SKM-1 (cell line): ENCODE results near the gene SERHL2.
"Not testable (repeated sequence)": the region's sequence is repeated elsewhere in the genome, so short reads cannot be mapped to it uniquely, and the experiment has no call there.

Source experiments
- DNase-seq: peaks from one replicate; lab custom pipeline; 2025; ENCODE audit not compliant: unreplicated experiment; lab: John Stamatoyannopoulos, UW

Gene SERHL2

DNA sequence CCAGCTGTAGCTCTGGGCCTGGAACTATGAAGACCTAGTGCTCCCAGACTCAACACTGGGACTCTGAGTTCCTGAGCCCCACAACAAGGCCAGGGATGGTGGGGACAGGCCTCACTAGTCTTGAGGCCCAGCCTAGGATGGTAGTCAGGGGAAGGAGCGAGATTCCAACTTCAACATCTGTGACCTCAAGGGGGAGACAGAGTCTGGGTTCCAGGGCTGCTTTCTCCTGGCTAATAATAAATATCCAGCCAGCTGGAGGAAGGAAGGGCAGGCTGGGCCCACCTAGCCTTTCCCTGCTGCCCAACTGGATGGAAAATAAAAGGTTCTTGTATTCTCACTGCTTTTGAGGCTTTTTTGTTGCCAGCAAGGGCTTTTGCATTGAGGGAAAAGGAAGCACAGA lies 20.3 kb downstream of the SERHL2 start:
- not testable (repeated sequence) for DNase-seq

GRCh38 chr22:42574468-42574867 lies 20.7 kb downstream of the SERHL2 start:
- not testable (repeated sequence) for DNase-seq

DNA sequence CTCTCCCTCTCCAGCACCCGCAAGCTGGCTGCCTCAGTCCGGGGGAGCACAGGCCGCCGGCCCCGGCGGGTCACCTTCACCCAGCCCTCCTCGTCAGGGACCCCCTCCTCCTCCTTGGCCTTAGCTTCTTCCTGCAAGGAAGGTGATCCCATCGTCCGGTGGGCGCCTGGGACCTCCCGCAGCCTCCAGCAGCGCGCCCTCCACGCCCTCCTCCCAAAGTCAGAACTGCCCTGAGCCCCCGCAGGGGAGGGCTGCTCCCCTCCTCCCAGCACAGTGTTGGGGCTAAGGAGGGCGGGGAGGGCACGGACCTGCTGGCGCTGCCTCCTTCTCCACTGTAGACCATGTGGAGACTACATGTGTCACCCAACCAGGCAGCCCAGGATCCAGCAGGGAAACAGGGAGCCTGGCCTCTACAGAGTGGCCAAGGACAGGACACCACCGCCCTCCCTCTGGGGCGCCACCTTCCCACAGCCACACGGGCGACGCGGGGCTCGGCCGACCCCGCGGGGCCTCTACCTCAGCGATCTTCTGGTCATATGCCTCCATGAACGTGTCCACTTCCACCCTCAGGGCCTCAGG lies 22.3 kb downstream of the SERHL2 start:
- DNase-seq: not testable (repeated sequence)

- DNase-seq: not testable (repeated sequence)
Measured at GRCh38 chr22:42577141-42577540, 23.4 kb downstream of the SERHL2 start.

GRCh38 chr22:42577623-42578240 lies 24.0 kb downstream of the SERHL2 start:
- no peak for DNase-seq

- not testable (repeated sequence) for DNase-seq
Measured at GRCh38 chr22:42580040-42580439, 26.3 kb downstream of the SERHL2 start.

GRCh38 chr22:42581194-42581761 lies 27.5 kb downstream of the SERHL2 start:
- not testable (repeated sequence) for DNase-seq

DNA sequence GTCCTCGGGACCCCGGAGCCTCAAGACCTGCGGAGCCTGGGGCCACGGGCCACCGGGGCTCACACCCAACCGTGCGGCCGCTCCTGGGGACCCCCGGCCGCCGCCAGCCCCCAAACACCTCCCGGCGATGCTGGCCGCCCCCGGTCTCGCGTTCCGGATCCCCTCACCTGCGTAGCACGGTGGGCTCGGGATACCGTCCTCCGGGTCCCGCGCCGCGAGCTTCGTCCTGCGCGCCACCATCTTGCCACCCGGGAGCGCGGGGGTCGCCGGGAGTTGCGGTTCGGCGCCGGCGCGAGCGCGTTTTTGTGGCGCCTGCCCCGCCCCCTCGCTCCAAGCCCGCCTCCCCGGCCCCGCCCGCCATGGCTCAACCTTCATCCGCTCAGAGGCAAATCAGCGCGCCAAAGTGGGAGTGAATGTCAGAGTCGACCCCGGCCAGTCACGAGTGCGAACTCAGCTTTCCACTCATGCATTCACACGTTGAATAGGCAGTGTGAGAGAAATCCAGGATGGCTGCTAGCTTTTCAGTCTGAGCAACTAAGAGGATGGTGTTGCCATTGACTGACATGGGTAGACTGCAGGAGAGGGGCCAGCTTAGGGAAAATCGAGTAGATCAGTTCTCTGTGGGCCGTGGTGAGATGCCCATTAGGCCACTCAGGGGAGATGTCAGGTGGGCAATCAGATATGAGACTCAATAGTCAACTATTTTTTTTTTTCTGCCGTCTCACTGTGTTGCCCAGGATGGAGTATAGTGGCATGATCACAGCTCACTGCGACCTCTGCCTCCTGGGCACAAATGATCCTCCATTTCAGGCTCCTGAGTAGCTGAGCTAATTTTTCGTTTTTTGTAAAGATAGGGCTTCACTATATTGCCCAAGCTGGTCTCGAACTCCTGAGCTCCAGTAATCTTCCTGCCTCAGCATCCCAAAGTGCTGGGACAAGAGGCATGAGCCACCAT lies 28.3 kb downstream of the SERHL2 start:
- DNase-seq: peak; percentile 79

- no peak for DNase-seq
Measured at GRCh38 chr22:42582987-42583386, 29.2 kb downstream of the SERHL2 start.

- DNase-seq: no peak
Measured at GRCh38 chr22:42584364-42584940, 30.7 kb downstream of the SERHL2 start.

- no peak for DNase-seq
Measured at GRCh38 chr22:42585096-42585495, 31.3 kb downstream of the SERHL2 start.

GRCh38 chr22:42586381-42586780 lies 32.6 kb downstream of the SERHL2 start:
- no peak for DNase-seq

- peak; percentile 77 for DNase-seq
Measured at GRCh38 chr22:42587588-42588175, 33.9 kb downstream of the SERHL2 start.

DNA sequence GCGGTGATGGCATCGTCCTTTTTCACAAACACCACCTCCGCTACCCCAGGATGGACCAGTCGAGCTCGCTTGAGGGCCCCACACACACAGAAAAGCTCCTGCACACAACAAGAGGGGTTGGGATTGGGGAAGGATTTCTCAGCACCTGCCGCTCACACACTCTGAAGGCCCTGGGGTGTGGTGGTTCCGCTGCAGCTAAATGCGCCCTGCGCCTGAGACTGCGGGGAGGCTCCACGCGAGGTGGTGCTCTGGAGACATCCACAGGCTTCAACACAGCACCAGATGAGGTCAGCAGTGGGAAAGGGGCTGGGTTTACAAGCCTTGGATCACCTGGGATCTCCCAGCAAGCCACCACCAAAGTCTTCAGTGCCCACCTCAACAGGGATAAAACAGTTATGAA lies 38.2 kb downstream of the SERHL2 start:
- DNase-seq: no peak

GRCh38 chr22:42595434-42595833 lies 41.7 kb downstream of the SERHL2 start:
- no peak for DNase-seq

DNA sequence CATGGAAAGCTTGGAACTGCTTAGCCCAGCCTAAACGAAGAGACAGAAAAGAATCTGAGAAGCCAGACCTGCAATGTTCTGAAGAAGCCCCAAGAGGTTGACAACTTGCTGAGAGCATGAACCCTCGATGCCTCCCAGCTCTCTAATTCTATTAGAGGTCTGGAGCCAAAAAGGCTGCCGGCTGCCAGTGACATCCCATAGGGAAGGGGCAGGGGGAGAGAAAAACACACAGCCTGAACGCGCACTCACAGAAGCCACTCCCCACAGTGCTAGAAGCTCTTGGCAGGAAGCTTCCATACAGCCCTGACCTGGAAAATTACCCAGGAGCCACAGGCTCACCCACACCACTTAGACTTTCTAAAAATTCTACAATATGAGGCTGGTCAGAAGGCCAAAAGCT lies 42.6 kb downstream of the SERHL2 start:
- no peak for DNase-seq

DNA sequence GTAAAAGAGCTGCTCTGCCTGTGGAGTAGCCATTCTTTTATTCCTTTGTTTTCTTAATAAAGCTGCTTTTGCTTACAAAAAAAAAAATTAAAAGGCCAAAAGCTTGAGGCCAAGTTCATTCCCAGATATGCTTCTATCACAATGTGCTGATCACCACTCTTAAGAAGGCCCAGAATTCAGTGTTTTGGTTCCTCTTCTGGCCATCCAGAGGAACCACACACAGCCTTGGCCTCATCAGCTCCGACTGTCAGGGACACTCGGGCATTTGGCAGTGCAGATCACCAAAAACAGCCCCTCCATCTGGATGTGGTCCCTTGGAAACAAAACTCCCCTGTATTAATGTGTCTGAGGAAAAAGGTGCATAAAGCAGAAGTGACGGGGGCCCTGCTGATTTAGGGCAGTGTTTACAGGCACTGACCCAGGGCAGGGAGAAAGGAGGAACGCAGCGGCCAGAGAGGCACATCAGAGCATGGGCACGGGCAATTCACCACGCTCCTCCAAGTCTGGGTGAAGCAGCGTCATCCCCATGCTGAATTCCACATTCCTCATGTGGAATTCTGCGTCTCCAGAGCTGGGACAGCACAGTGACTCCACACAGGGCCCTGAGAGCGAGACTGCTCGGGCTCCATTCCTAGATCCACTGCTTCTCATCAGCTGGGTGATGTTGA lies 43.2 kb downstream of the SERHL2 start:
- DNase-seq: no peak

DNA sequence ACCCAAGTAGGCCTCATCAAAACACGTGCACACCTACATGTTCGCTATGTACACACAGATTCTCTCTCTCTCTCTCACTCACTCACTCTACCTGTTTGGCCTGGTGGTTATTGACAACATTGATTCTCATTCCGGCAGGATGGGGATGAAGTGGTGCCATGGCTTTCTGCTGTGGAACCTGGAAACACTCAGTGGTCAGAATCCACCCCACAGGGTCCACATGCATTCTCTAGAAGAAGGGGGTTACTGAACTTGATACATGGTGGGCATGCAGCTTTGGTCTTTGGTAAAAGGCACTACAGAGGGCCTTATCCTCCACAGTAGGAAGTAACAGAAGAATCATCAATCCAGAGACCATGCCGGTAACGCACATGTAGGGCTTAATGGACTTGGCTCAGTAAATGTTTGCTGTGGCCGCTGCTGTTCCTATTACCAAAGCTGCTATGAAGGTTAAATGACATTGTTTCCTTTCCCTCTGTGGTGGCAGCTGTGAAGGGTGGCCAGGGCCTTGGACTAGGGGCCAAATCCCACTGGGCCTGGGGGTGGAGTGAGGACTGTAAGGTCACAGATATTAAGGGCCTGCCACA lies 48.2 kb downstream of the SERHL2 start:
- no peak for DNase-seq

DNA sequence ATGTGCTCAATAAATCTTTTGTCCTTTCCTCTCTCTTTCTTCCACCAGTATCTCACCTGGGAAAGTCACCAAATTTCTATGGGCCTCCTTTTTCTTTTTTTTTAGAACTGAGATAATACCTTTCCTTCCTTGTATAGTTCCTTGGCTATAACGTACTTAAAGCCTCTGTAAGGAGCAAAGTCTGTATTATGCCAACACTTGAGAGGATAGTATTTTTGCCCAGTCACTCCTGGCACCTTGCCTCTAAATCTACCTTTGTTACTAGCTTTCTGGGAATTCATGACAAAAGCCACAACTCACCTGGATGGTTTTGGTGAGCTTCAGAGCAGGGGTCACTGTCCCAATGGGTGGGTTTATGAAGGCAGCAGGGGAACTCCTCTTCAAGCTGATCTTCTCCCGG lies 48.7 kb downstream of the SERHL2 start:
- DNase-seq: no peak

DNA sequence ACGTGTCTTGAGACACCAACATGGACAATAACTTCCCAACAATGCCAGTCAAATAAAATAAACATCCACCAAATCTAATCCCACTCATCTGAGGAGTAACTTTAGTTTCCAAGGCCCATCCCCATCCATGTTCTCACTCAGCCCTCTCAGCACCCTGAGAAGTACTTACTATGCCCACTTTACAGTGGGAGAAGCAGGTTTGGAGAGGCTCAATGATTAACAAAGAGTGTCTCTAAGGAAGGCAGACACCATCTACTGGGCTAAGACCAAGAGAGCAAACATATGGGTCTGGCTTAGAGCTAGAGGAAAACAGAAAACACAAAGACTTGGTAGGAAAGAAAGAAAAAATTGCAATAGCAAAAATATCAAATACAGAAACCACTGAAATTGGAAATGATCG lies 49.7 kb downstream of the SERHL2 start:
- DNase-seq: no peak
